ENCODE data around the gene FBXL2.

- no peak for TF ChIP-seq POLR2A (IDR thresholded peaks at IDR 0.05; ENCODE audit: low read length)
- TF ChIP-seq GATA1 (IDR thresholded peaks at IDR 0.05; ENCODE audit: low read depth, low read length): no peak
These were observed 10.5 kb downstream of the FBXL2 start for GRCh38 chr3:33287672-33288282.

Data from erythroblast (primary cell).